Measurements from ENCODE around the gene DGCR2.

GRCh38 chr22:19122752-19123492 lies 710 bp upstream of the DGCR2 start:
- no peak for TF ChIP-seq POLR2AphosphoS5 (IDR thresholded peaks at IDR 0.05)
- TF ChIP-seq, protein P1, sequence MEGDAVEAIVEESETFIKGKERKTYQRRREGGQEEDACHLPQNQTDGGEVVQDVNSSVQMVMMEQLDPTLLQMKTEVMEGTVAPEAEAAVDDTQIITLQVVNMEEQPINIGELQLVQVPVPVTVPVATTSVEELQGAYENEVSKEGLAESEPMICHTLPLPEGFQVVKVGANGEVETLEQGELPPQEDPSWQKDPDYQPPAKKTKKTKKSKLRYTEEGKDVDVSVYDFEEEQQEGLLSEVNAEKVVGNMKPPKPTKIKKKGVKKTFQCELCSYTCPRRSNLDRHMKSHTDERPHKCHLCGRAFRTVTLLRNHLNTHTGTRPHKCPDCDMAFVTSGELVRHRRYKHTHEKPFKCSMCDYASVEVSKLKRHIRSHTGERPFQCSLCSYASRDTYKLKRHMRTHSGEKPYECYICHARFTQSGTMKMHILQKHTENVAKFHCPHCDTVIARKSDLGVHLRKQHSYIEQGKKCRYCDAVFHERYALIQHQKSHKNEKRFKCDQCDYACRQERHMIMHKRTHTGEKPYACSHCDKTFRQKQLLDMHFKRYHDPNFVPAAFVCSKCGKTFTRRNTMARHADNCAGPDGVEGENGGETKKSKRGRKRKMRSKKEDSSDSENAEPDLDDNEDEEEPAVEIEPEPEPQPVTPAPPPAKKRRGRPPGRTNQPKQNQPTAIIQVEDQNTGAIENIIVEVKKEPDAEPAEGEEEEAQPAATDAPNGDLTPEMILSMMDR (IDR thresholded peaks at IDR 0.05) = no peak
